H9 (cell line): Measurements from ENCODE around the gene ZNF214. TPM values are rescaled to one million over a fixed set of nuclear protein-coding genes. Genes with fewer than 3 reads are reported as not detected.

ENCODE experiments used
- DNase-seq: peaks from one replicate; pipeline ENCODE4 v3.0.0-alpha.2; 2017
- H2AFZ ChIP-seq: one replicate; pipeline ENCODE4 v1.6.1; 2013; ENCODE audit warnings: mild to moderate bottlenecking, low read length, control low read depth, moderate library complexity
- H2AK5ac ChIP-seq: 2 replicates; pipeline ENCODE4 v1.6.1; 2013; ENCODE audit warnings: low read length, control low read depth, mixed read lengths; ENCODE audit not compliant: insufficient read length
- H2BK120ac ChIP-seq: one replicate; pipeline ENCODE4 v1.6.1; 2013; ENCODE audit warnings: low read depth, mild to moderate bottlenecking, low read length, control low read depth, inconsistent platforms; ENCODE audit not compliant: poor library complexity, severe bottlenecking
- H2BK12ac ChIP-seq: 2 replicates; pipeline ENCODE4 v1.6.1; 2013; ENCODE audit warnings: low read length, control low read depth, mixed read lengths, low read depth; ENCODE audit not compliant: insufficient read length
- H2BK15ac ChIP-seq: 2 replicates; pipeline ENCODE4 v1.6.1; 2013; ENCODE audit warnings: low read depth, low read length, control low read depth
- H2BK20ac ChIP-seq: one replicate; pipeline ENCODE4 v1.6.1; 2013; ENCODE audit warnings: low read depth, mild to moderate bottlenecking, low read length, control low read depth, inconsistent platforms; ENCODE audit not compliant: poor library complexity, severe bottlenecking
- H2BK5ac ChIP-seq: 2 replicates; pipeline ENCODE4 v1.6.1; 2013; ENCODE audit warnings: low read length, control low read depth, mixed read lengths; ENCODE audit not compliant: insufficient read length
- H3K14ac ChIP-seq: 2 replicates; pipeline ENCODE4 v1.6.1; 2013; ENCODE audit warnings: low read length, control low read depth; ENCODE audit not compliant: insufficient read depth
- H3K18ac ChIP-seq: 2 replicates; pipeline ENCODE4 v1.6.1; 2013; ENCODE audit warnings: low read depth, mild to moderate bottlenecking, mixed read lengths, low read length, control low read depth; ENCODE audit not compliant: insufficient read length
- H3K23ac ChIP-seq: 2 replicates; pipeline ENCODE4 v1.6.1; 2013; ENCODE audit warnings: low read length, control low read depth, mixed read lengths, low read depth; ENCODE audit not compliant: insufficient read length
- H3K23me2 ChIP-seq: 2 replicates; pipeline ENCODE4 v1.6.1; 2013; ENCODE audit warnings: low read depth, mild to moderate bottlenecking, mixed read lengths, low read length, control low read depth; ENCODE audit not compliant: insufficient read length, poor library complexity, severe bottlenecking
- H3K27ac ChIP-seq: 2 replicates; pipeline ENCODE4 v1.5.1; 2013; ENCODE audit warnings: low read length, control low read depth, mixed read lengths, low read depth; ENCODE audit not compliant: insufficient read length
- H3K27me3 ChIP-seq: 2 replicates; pipeline ENCODE4 v1.6.1; 2013; ENCODE audit warnings: low read length, control low read depth, inconsistent platforms; ENCODE audit not compliant: insufficient read depth
- H3K4ac ChIP-seq: 2 replicates; pipeline ENCODE4 v1.6.1; 2013; ENCODE audit warnings: low read depth, mild to moderate bottlenecking, control low read depth, inconsistent platforms, low read length, moderate library complexity
- H3K4me1 ChIP-seq: 2 replicates; pipeline ENCODE4 v1.6.1; 2013; ENCODE audit warnings: low read length, control low read depth, inconsistent platforms; ENCODE audit not compliant: insufficient read depth
- H3K4me2 ChIP-seq: 2 replicates; pipeline ENCODE4 v1.6.1; 2013; ENCODE audit warnings: low read length, control low read depth, mixed read lengths; ENCODE audit not compliant: insufficient read length, insufficient read depth
- H3K56ac ChIP-seq: 2 replicates; pipeline ENCODE4 v1.6.1; 2013; ENCODE audit warnings: low read depth, mild to moderate bottlenecking, mixed read lengths, low read length, control low read depth; ENCODE audit not compliant: insufficient read length
- H3K79me1 ChIP-seq: 2 replicates; pipeline ENCODE4 v1.6.1; 2013; ENCODE audit warnings: low read depth, mild to moderate bottlenecking, moderate library complexity, low read length, control low read depth, inconsistent platforms; ENCODE audit not compliant: insufficient read depth, poor library complexity, severe bottlenecking
- H3K79me2 ChIP-seq: 2 replicates; pipeline ENCODE4 v1.6.1; 2013; ENCODE audit warnings: low read length, control low read depth, inconsistent platforms; ENCODE audit not compliant: insufficient read depth
- H3K9ac ChIP-seq: 2 replicates; pipeline ENCODE4 v1.6.1; 2013; ENCODE audit warnings: low read length, control low read depth, mixed read lengths; ENCODE audit not compliant: insufficient read length; ENCODE audit errors: extremely low read depth
- H3K9me3 ChIP-seq: one replicate; pipeline ENCODE4 v1.6.1; 2013; ENCODE audit warnings: low read depth, low read length, inconsistent platforms; ENCODE audit not compliant: control insufficient read depth
- H3T11ph ChIP-seq: one replicate; pipeline ENCODE4 v1.6.1; 2013; ENCODE audit warnings: mild to moderate bottlenecking, low read length, control low read depth, inconsistent platforms
- H4K20me1 ChIP-seq: one replicate; pipeline ENCODE4 v1.6.1; 2013; ENCODE audit not compliant: control insufficient read depth, insufficient read length, insufficient read depth
- H4K5ac ChIP-seq: 2 replicates; pipeline ENCODE4 v1.6.1; 2013; ENCODE audit warnings: low read depth, mild to moderate bottlenecking, mixed read lengths, low read length, control low read depth; ENCODE audit not compliant: insufficient read length
- H4K8ac ChIP-seq: replicated peaks from 2 replicates; pipeline ENCODE4 v1.6.1; 2013; ENCODE audit warnings: low read length, control low read depth, mixed read lengths, low read depth; ENCODE audit not compliant: insufficient read length
- H4K91ac ChIP-seq: 2 replicates; pipeline ENCODE4 v1.6.1; 2013; ENCODE audit warnings: low read depth, mild to moderate bottlenecking, moderate library complexity, mixed read lengths, low read length, control low read depth; ENCODE audit not compliant: insufficient read length
- H3K27ac Mint-ChIP-seq, 3 experiments: 2 replicates in 2 of 3; 3 replicates in 1 of 3; pipeline ENCODE4 v1.8.0; 2020 to 2021; ENCODE audit warnings: mixed read lengths in 3 of 3, mild to moderate bottlenecking in 1 of 3, moderate library complexity in 1 of 3
- H3K27me3 Mint-ChIP-seq: 2 replicates; pipeline ENCODE4 v1.8.0; 2021; ENCODE audit warnings: low read depth, mild to moderate bottlenecking, moderate library complexity, mixed read lengths
- H3K36me3 Mint-ChIP-seq, 3 experiments: 2 replicates in 2 of 3; 3 replicates in 1 of 3; pipeline ENCODE4 v1.8.0; 2020 to 2021; ENCODE audit warnings: low read depth in 3 of 3, mixed read lengths in 3 of 3; ENCODE audit not compliant: insufficient read depth in 1 of 3
- H3K4me1 Mint-ChIP-seq, 2 experiments: 2 replicates each; pipeline ENCODE4 v1.8.0; 2020; ENCODE audit warnings: mixed read lengths in 2 of 2
- H3K4me3 Mint-ChIP-seq, 2 experiments: 2 replicates in 1 of 2; 3 replicates in 1 of 2; pipeline ENCODE4 v1.8.0; 2020 to 2021; ENCODE audit warnings: mild to moderate bottlenecking in 2 of 2, mixed read lengths in 2 of 2, moderate library complexity in 1 of 2
- H3K9me3 Mint-ChIP-seq, 2 experiments: 2 replicates in 1 of 2; 3 replicates in 1 of 2; pipeline ENCODE4 v1.8.0; 2020; ENCODE audit warnings: mild to moderate bottlenecking in 2 of 2, mixed read lengths in 2 of 2, moderate library complexity in 1 of 2
- WGBS: extraction: QIAGEN DNeasy Blood & Tissue Kit; methylation state at CpG from one replicate; pipeline ENCODE4 v1.1.7; 2013; ENCODE audit warnings: missing lambda C conversion rate, low lambda C conversion rate, mixed read lengths; ENCODE audit not compliant: insufficient read length; ENCODE audit errors: extremely low coverage; 5-methylcytosine and 5-hydroxymethylcytosine counted together
- total RNA-seq: library from RNA; stranded (reverse); gene quantifications from 2 replicates; pipeline ENCODE4 v1.2.1, GENCODE V29; 2021
- TF ChIP-seq, protein P1 (sequence below): fragments of 200-600 bp; sonication (generic); conservative IDR thresholded peaks from 3 replicates; pipeline ENCODE4 v1.8.0; 2021; ENCODE audit warnings: antibody characterized with exemption, mild to moderate bottlenecking

Gene ZNF214
- total RNA-seq, 1 experiment from 2014 or later: 4.0 TPM

DNA sequence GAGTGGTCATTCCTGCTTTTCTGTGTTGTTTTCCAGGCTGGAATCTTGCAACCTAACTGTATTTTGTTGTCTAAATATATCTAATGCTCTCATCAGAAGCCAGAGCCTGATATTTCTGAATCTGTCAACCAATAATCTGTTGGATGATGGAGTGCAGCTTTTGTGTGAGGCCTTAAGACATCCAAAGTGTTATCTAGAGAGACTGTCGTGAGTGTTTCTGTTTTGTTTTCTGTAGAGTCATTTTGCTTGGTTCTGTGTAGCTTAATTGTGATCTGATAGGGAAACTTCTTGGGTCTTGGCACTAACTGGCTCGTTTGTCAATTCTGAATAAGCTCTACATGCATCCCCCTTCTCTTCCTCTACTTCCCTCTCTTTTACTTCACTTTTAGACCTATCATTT, 37.5 kb upstream of the ZNF214 start:
- Histone ChIP-seq H3K14ac (no peak overlapping the region), H3K27ac (no peak overlapping the region), H3K4me2 (no peak overlapping the region), H3K4ac (no peak overlapping the region), H4K20me1 (no peaks in the 10 kb centered on the region), H2AFZ (no peak overlapping the region), H3K18ac (no peak overlapping the region), H3K9ac (no peak overlapping the region), H3K27me3 (no peaks in the 10 kb centered on the region), H4K8ac (no peak overlapping the region), H2BK15ac (no peak overlapping the region), H3K23ac (no peak overlapping the region), H3K79me1 (no peaks in the 10 kb centered on the region), H3K9me3 (no peaks in the 10 kb centered on the region), H3K23me2 (no peaks in the 10 kb centered on the region), H2BK120ac (no peak overlapping the region), H2BK20ac (no peak overlapping the region), H2AK5ac (no peak overlapping the region), H2BK5ac (no peak overlapping the region), H3T11ph (no peak overlapping the region), H4K5ac (no peak overlapping the region), H3K4me1 (no peaks in the 10 kb centered on the region), H3K56ac (no peak overlapping the region), H4K91ac (no peak overlapping the region), H2BK12ac (no peak overlapping the region), H3K79me2 (no peaks in the 10 kb centered on the region)
- H3K9me3 Mint-ChIP-seq: no peaks in the 10 kb centered on the region
- H3K4me1 Mint-ChIP-seq: peaks cover 7 to 8% of the 10 kb centered on the region in 2 experiments
- no CpG with 5 or more reads among the region's 2 CpGs for WGBS
- no peak for DNase-seq
- TF ChIP-seq, protein P1, sequence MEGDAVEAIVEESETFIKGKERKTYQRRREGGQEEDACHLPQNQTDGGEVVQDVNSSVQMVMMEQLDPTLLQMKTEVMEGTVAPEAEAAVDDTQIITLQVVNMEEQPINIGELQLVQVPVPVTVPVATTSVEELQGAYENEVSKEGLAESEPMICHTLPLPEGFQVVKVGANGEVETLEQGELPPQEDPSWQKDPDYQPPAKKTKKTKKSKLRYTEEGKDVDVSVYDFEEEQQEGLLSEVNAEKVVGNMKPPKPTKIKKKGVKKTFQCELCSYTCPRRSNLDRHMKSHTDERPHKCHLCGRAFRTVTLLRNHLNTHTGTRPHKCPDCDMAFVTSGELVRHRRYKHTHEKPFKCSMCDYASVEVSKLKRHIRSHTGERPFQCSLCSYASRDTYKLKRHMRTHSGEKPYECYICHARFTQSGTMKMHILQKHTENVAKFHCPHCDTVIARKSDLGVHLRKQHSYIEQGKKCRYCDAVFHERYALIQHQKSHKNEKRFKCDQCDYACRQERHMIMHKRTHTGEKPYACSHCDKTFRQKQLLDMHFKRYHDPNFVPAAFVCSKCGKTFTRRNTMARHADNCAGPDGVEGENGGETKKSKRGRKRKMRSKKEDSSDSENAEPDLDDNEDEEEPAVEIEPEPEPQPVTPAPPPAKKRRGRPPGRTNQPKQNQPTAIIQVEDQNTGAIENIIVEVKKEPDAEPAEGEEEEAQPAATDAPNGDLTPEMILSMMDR: no peak
- no peaks in the 10 kb centered on the region; the same call in 1 of the 2 replicates for H3K27me3 Mint-ChIP-seq
- no peaks in the 10 kb centered on the region for H3K36me3 Mint-ChIP-seq
- no peak overlapping the region for H3K4me3 Mint-ChIP-seq
- no peak overlapping the region for H3K27ac Mint-ChIP-seq
